K562 (cell line): ENCODE measurements around the gene TMCC2. TPM values are rescaled to one million over a fixed set of nuclear protein-coding genes. Genes with fewer than 3 reads are reported as not detected.

Experiments used
- ADNP ChIP-seq: fragments of 200-800 bp; sonication (Bioruptor generic); IDR thresholded peaks from 2 replicates; pipeline ENCODE4 v1.6.1; 2016; ENCODE audit warnings: missing genetic modification characterization, missing compliant biosample characterization
- CTCFL ChIP-seq: IDR thresholded peaks from 2 replicates; pipeline ENCODE4 v1.6.1; 2011; ENCODE audit warnings: borderline replicate concordance, low read depth, mild to moderate bottlenecking, moderate library complexity, low read length; ENCODE audit not compliant: insufficient read depth, poor library complexity, severe bottlenecking
- HINFP ChIP-seq: fragments of 450-650 bp; conservative IDR thresholded peaks from 2 replicates; pipeline ENCODE4 v1.6.1; 2016; ENCODE audit warnings: missing genetic modification characterization, low read depth, mild to moderate bottlenecking, control low read depth, missing compliant biosample characterization
- HSF4 ChIP-seq: fragments of 250-450 bp; sonication (Bioruptor Pico); IDR thresholded peaks from 2 replicates; pipeline ENCODE4 v2.1.2; 2022; ENCODE audit warnings: mild to moderate bottlenecking, moderate library complexity, borderline replicate concordance
- NBN ChIP-seq: fragments of 450-650 bp; IDR thresholded peaks from 2 replicates; pipeline ENCODE4 v1.6.1; 2016; ENCODE audit warnings: low read depth, mild to moderate bottlenecking
- POLR3G ChIP-seq: IDR thresholded peaks from 2 replicates; pipeline ENCODE4 v1.6.1; 2011; ENCODE audit not compliant: insufficient read length, insufficient replicate concordance; ENCODE audit errors: extremely low read depth
- SIX5 ChIP-seq, 2 experiments: IDR thresholded peaks; 2 replicates each; pipeline ENCODE4 v1.6.1; 2011; ENCODE audit warnings: low read length in 2 of 2, borderline replicate concordance in 1 of 2, low read depth in 1 of 2, mild to moderate bottlenecking in 1 of 2, moderate library complexity in 1 of 2; ENCODE audit not compliant: insufficient read depth in 1 of 2
- SMAD1 ChIP-seq: fragments of 150-350 bp; IDR thresholded peaks from 2 replicates; pipeline ENCODE4 v1.6.1; 2014; ENCODE audit warnings: low read length, low read depth; ENCODE audit not compliant: partially characterized antibody
- SMARCA4 ChIP-seq: fragments of 450-650 bp; IDR thresholded peaks from 2 replicates; pipeline ENCODE4 v1.6.1; 2016
- STAT5A ChIP-seq: IDR thresholded peaks from 2 replicates; pipeline ENCODE4 v1.6.1; 2012; ENCODE audit warnings: low read length, inconsistent platforms, borderline replicate concordance
- STAT5B ChIP-seq: fragments of 250-450 bp; sonication (Bioruptor Pico); IDR thresholded peaks from 2 replicates; pipeline ENCODE4 v1.8.0; 2021; ENCODE audit warnings: mild to moderate bottlenecking, inconsistent platforms
- TFAP4 ChIP-seq: sonication (generic); formaldehyde crosslinking; IDR thresholded peaks from 2 replicates; pipeline ENCODE4 v1.8.0; 2022; ENCODE audit warnings: missing genetic modification reagents, mild to moderate bottlenecking, moderate library complexity, borderline replicate concordance
- U2AF1 ChIP-seq: fragments of 200-400 bp; formaldehyde crosslinking; optimal IDR thresholded peaks from 2 replicates; pipeline ENCODE3; 2017; ENCODE audit warnings: mild to moderate bottlenecking, low read depth, low read length, moderate library complexity
- ZC3H4 ChIP-seq: sonication (generic); formaldehyde crosslinking; IDR thresholded peaks from 2 replicates; pipeline ENCODE4 v1.9.0; 2021; ENCODE audit warnings: missing genetic modification reagents, borderline replicate concordance
- ZNF197 ChIP-seq: fragments of 200-800 bp; sonication (Bioruptor generic); IDR thresholded peaks from 2 replicates; pipeline ENCODE4 v1.6.1; 2016; ENCODE audit warnings: low read depth, missing genetic modification characterization, missing compliant biosample characterization
- ZNF280B ChIP-seq: fragments of 250-450 bp; sonication (Bioruptor Pico); IDR thresholded peaks from 2 replicates; pipeline ENCODE4 v1.5.1; 2021; ENCODE audit warnings: mild to moderate bottlenecking
- polyA plus RNA-seq, 8 experiments: library from polyadenylated mRNA; depleted of rRNA in 4 of 8; stranded (reverse) in 5 of 8; unstranded in 3 of 8; fragments of >200 nt; fragmentation: Nextera tagmentation in 2 of 8; fragmentation: Illumina TruSeq in 1 of 8; extraction: Ambion mirVana in 2 of 8; extraction: Trizol in 1 of 8; gene quantifications; 2 replicates each; pipeline versions ENCODE4 v1.2.1 to v1.2.3, GENCODE V29; 2011 to 2014; ENCODE audit warnings: inconsistent platforms in 1 of 8, missing spikeins in 1 of 8
- total RNA-seq, 7 experiments: library from RNA; depleted of rRNA in 6 of 7; stranded (reverse); fragments of >200 nt in 6 of 7; fragmentation: Illumina TruSeq in 2 of 7; extraction: Trizol in 2 of 7; gene quantifications; 2 replicates each; pipeline versions ENCODE4 v1.2.1 to v1.2.3, GENCODE V29; 2011 to 2021; ENCODE audit warnings: low replicate concordance in 1 of 7

TMCC2 gene
- total and polyA plus RNA-seq, 9 of the 15 experiments (the other 6 are each of a cell fraction or from before 2014, with no cell fraction given) = 0.06 to 1.8 (median 0.98) TPM

- no peak for TF ChIP-seq ZC3H4 (CRISPR knock-in tag)
- no peak for TF ChIP-seq HINFP (tag)
- TF ChIP-seq SMAD1 = no peak
- peak; percentile 69 for TF ChIP-seq SMARCA4
- TF ChIP-seq TFAP4 (CRISPR knock-in tag) = no peak; the same call in 1 of the 2 replicates
- no peak for TF ChIP-seq ZNF197 (CRISPR knock-in tag)
- no peak for TF ChIP-seq ZNF280B (CRISPR knock-in tag)
- TF ChIP-seq NBN = peak; percentile 37; the same call in 1 of the 2 replicates
- no peak for TF ChIP-seq POLR3G
- TF ChIP-seq STAT5A = no peak
- TF ChIP-seq ADNP (tag) = no peak
- no peak for TF ChIP-seq HSF4
- TF ChIP-seq CTCFL = no peak
- no peak for TF ChIP-seq U2AF1
- no peak for TF ChIP-seq STAT5B
- no peak for TF ChIP-seq SIX5 (IDR thresholded peaks at IDR 0.05; ENCODE audit: borderline replicate concordance in 1 of 2, insufficient read depth in 1 of 2, low read depth in 1 of 2, low read length in 2 of 2)
These were observed 10.1 kb downstream of the TMCC2 start (continued) for GRCh38 chr1:205237526-205238484.
